T-helper 1 cell treated with Interleukin-12 subunit alpha and Interleukin-12 subunit beta and Interleukin-4 antibody, amounts not matched to agents 30 ng/mL and 1 ng/mL, for 36 hours (primary cell): ENCODE measurements around the gene SLC30A1. TPM values are rescaled to one million over a fixed set of nuclear protein-coding genes. Genes with fewer than 3 reads are reported as not detected.

Experiments used
- intact Hi-C: fragments of 100-400 bp; cut with micrococcal nuclease; formaldehyde crosslinking; loops from one replicate; pipeline ENCODE4 v1.15.1; 2024
- total RNA-seq: library from RNA; stranded (reverse); gene quantifications from 2 replicates; pipeline ENCODE4 v1.2.3, GENCODE V29; 2022

The SLC30A1 gene
- total RNA-seq, 1 donor from 2014 or later: 12.9 TPM

GRCh38 chr1:211586538-211586937 is 7.6 kb upstream of the SLC30A1 start:
- intact Hi-C loops: no loop called here

GRCh38 chr1:211583011-211583992 is 4.3 kb upstream of the SLC30A1 start:
- intact Hi-C loops: no loop called here

GRCh38 chr1:211581526-211581925 is 2.6 kb upstream of the SLC30A1 start:
- intact Hi-C loops: no loop called here

- intact Hi-C loops: no loop called here
These were observed 1.3 kb upstream of the SLC30A1 start for GRCh38 chr1:211580303-211580687.

GRCh38 chr1:211579440-211580302 is 710 bp upstream of the SLC30A1 start:
- intact Hi-C loops: loop anchor here (1.0 to 10.0 kb wide), 15 partner anchors 27 to 1797 kb away; partner anchors contain the start of genes ANGEL2, ATF3, C1orf74 and DTL

GRCh38 chr1:211577819-211578639 is 932 bp downstream of the SLC30A1 start:
- intact Hi-C loops: loop anchor here (1.0 to 10.0 kb wide), 12 partner anchors 47 to 1796 kb away; partner anchors contain the start of genes ANGEL2, C1orf74, NENF and PACC1

- intact Hi-C loops: loop anchor here (1.0 to 10.0 kb wide), 9 partner anchors 48 to 1795 kb away; partner anchors contain the start of genes C1orf74, NENF, PACC1 and UTP25
These were observed 1.6 kb downstream of the SLC30A1 start for GRCh38 chr1:211577277-211577818.

- intact Hi-C loops: loop anchor here (1.0 to 10.0 kb wide), 9 partner anchors 49 to 1794 kb away; partner anchors contain the start of genes C1orf74, NENF, PACC1 and UTP25
These were observed 2.2 kb downstream of the SLC30A1 start for GRCh38 chr1:211576717-211577116.

GRCh38 chr1:211574705-211575104 is 4.3 kb downstream of the SLC30A1 start:
- intact Hi-C loops: loop anchor here (5.0 to 10.0 kb wide), 6 partner anchors 157 to 1792 kb away; partner anchors contain the start of genes C1orf74, NENF, PACC1 and UTP25

- intact Hi-C loops: loop anchor here (10.0 kb wide), 3 partner anchors 187 to 1747 kb away; partner anchors contain the start of genes PACC1 and UTP25
These were observed 7.0 kb downstream of the SLC30A1 start for GRCh38 chr1:211571998-211572397.

- intact Hi-C loops: loop anchor here (10.0 kb wide), 3 partner anchors 186 to 1746 kb away; partner anchors contain the start of genes PACC1 and UTP25
These were observed 8.6 kb downstream of the SLC30A1 start for GRCh38 chr1:211570378-211570777.

GRCh38 chr1:211566431-211567025 is 12.4 kb downstream of the SLC30A1 start:
- intact Hi-C loops: no loop called here

- intact Hi-C loops: no loop called here
These were observed 14.9 kb downstream of the SLC30A1 start for GRCh38 chr1:211564084-211564483.

GRCh38 chr1:211559222-211560010 is 19.5 kb downstream of the SLC30A1 start:
- intact Hi-C loops: no loop called here

GRCh38 chr1:211557894-211558625 is 20.9 kb downstream of the SLC30A1 start:
- intact Hi-C loops: no loop called here

GRCh38 chr1:211553549-211553948 is 25.4 kb downstream of the SLC30A1 start:
- intact Hi-C loops: no loop called here

- intact Hi-C loops: no loop called here
These were observed 27.1 kb downstream of the SLC30A1 start for GRCh38 chr1:211551638-211552460.
